Neural progenitor cell (in vitro differentiated cells): ENCODE results near the gene RRBP1.

Experiments
- CTCF ChIP-seq: fragments of 200-600 bp; sonication (generic); IDR thresholded peaks from 2 replicates; pipeline ENCODE4 v1.5.1; 2017; ENCODE audit warnings: antibody characterized with exemption, mild to moderate bottlenecking
- EZH2 ChIP-seq: fragments of 200-600 bp; sonication (generic); IDR thresholded peaks from 2 replicates; pipeline ENCODE4 v1.6.1; 2017; ENCODE audit warnings: antibody characterized with exemption, mild to moderate bottlenecking, moderate library complexity
- EZH2phosphoT487 ChIP-seq: fragments of 200-600 bp; sonication (generic); IDR thresholded peaks from 2 replicates; pipeline ENCODE4 v1.6.1; 2017; ENCODE audit warnings: antibody characterized with exemption

- no peak for TF ChIP-seq EZH2
- no peak for TF ChIP-seq CTCF
- TF ChIP-seq EZH2phosphoT487: no peak
These were observed 26.8 kb downstream of the RRBP1 start for GRCh38 chr20:17655286-17655651.
